Mesothelial cell of epicardium (in vitro differentiated cells): ENCODE data around the gene TMEM131L. TPM values are rescaled to one million over a fixed set of nuclear protein-coding genes. Genes with fewer than 3 reads are reported as not detected.
"Not testable (repeated sequence)": the region's sequence is repeated elsewhere in the genome, so short reads cannot be mapped to it uniquely, and the experiment has no call there.

Source experiments
- DNase-seq, 2 experiments: peaks; one replicate each; pipeline ENCODE4 v3.0.0; 2021; ENCODE audit warnings: low spot score in 2 of 2; ENCODE audit not compliant: unreplicated experiment in 2 of 2
- H3K27ac Mint-ChIP-seq: 2 replicates; pipeline ENCODE4 v1.8.0; 2021; ENCODE audit warnings: mixed read lengths
- H3K27me3 Mint-ChIP-seq: 2 replicates; pipeline ENCODE4 v1.8.0; 2021; ENCODE audit warnings: low read depth, mixed read lengths
- H3K36me3 Mint-ChIP-seq: 2 replicates; pipeline ENCODE4 v1.8.0; 2021; ENCODE audit warnings: mixed read lengths
- H3K4me1 Mint-ChIP-seq: 2 replicates; pipeline ENCODE4 v1.8.0; 2021; ENCODE audit warnings: mixed read lengths
- H3K4me3 Mint-ChIP-seq: 2 replicates; pipeline ENCODE4 v1.8.0; 2021; ENCODE audit warnings: mild to moderate bottlenecking, moderate library complexity, mixed read lengths
- H3K9me3 Mint-ChIP-seq: 2 replicates; pipeline ENCODE4 v1.8.0; 2021; ENCODE audit warnings: mixed read lengths
- CTCF ChIP-seq: fragments of 200-600 bp; sonication (generic); IDR thresholded peaks from one replicate; pipeline ENCODE4 v1.5.0; 2021; ENCODE audit warnings: antibody characterized with exemption; ENCODE audit not compliant: unreplicated experiment
- total RNA-seq: library from RNA; stranded (reverse); gene quantifications from 3 replicates; pipeline ENCODE4 v1.2.1, GENCODE V29; 2021

TMEM131L gene
- total RNA-seq, 1 donor from 2014 or later, result 13.9 TPM

GRCh38 chr4:153451911-153452657 lies 14.1 kb upstream of the TMEM131L start:
- TF ChIP-seq CTCF, result no peak
- H3K27ac Mint-ChIP-seq, result no peak overlapping the region
- H3K4me1 Mint-ChIP-seq, result peaks cover 13% of the 10 kb centered on the region
- no peak for DNase-seq
- no peak overlapping the region for H3K4me3 Mint-ChIP-seq
- no peaks in the 10 kb centered on the region for H3K36me3 Mint-ChIP-seq
- H3K27me3 Mint-ChIP-seq, result peaks cover 12% of the 10 kb centered on the region
- peaks cover 4% of the 10 kb centered on the region for H3K9me3 Mint-ChIP-seq

- no peak for DNase-seq
- peaks cover 9% of the 10 kb centered on the region for H3K4me1 Mint-ChIP-seq
- H3K9me3 Mint-ChIP-seq, result peaks cover 4% of the 10 kb centered on the region
- peaks cover 12% of the 10 kb centered on the region for H3K27me3 Mint-ChIP-seq
- H3K4me3 Mint-ChIP-seq, result no peak overlapping the region
- H3K36me3 Mint-ChIP-seq, result no peaks in the 10 kb centered on the region
- H3K27ac Mint-ChIP-seq, result no peak overlapping the region
- no peak for TF ChIP-seq CTCF
Observed at GRCh38 chr4:153452658-153453378, 13.3 kb upstream of the TMEM131L start.

- DNase-seq, result no peak
- peaks cover 12% of the 10 kb centered on the region for H3K27me3 Mint-ChIP-seq
- peaks cover 4% of the 10 kb centered on the region for H3K9me3 Mint-ChIP-seq
- TF ChIP-seq CTCF, result no peak
- H3K27ac Mint-ChIP-seq, result no peak overlapping the region
- H3K4me3 Mint-ChIP-seq, result no peak overlapping the region
- H3K4me1 Mint-ChIP-seq, result peaks cover 3% of the 10 kb centered on the region
- no peaks in the 10 kb centered on the region for H3K36me3 Mint-ChIP-seq
Observed at GRCh38 chr4:153453402-153453801, 12.8 kb upstream of the TMEM131L start.

GRCh38 chr4:153458969-153459368 lies 7.2 kb upstream of the TMEM131L start:
- no peak for DNase-seq
- no peaks in the 10 kb centered on the region for H3K4me1 Mint-ChIP-seq
- TF ChIP-seq CTCF, result no peak
- H3K36me3 Mint-ChIP-seq, result no peaks in the 10 kb centered on the region
- H3K27ac Mint-ChIP-seq, result no peak overlapping the region
- peaks cover 5% of the 10 kb centered on the region for H3K27me3 Mint-ChIP-seq
- H3K4me3 Mint-ChIP-seq, result no peak overlapping the region
- H3K9me3 Mint-ChIP-seq, result peaks cover 4% of the 10 kb centered on the region

GRCh38 chr4:153461549-153461948 lies 4.6 kb upstream of the TMEM131L start:
- not testable (repeated sequence) for DNase-seq, H3K9me3 Mint-ChIP-seq

GRCh38 chr4:153464068-153464467 lies 2.1 kb upstream of the TMEM131L start:
- Mint-ChIP-seq H3K27me3 (peaks cover 22% of the 10 kb centered on the region), H3K4me3 (no peak overlapping the region), H3K4me1 (peaks cover 24% of the 10 kb centered on the region), H3K27ac (no peak overlapping the region), H3K36me3 (no peaks in the 10 kb centered on the region), H3K9me3 (no peaks in the 10 kb centered on the region)
- no peak for DNase-seq
- TF ChIP-seq CTCF, result no peak

More at GRCh38 chr4:153461549-153461948, 4.6 kb upstream of the TMEM131L start:
- not testable (repeated sequence) for H3K36me3 Mint-ChIP-seq, H3K27ac Mint-ChIP-seq, H3K4me1 Mint-ChIP-seq, H3K4me3 Mint-ChIP-seq
- peaks cover 22% of the 10 kb centered on the region for H3K27me3 Mint-ChIP-seq
